Right lobe of liver (tissue), 6 donors: ENCODE data around the gene TMEM47. TPM values are rescaled to one million over a fixed set of nuclear protein-coding genes. Genes with fewer than 3 reads are reported as not detected.

Experiments
- ATAC-seq, 4 donors: fragments of 200-7000 bp; cut with Tn5 transposase; one replicate each; pipeline ENCODE4 v1.9.1; 2020; ENCODE audit warnings: mild to moderate bottlenecking in 4 of 4, moderate library complexity in 4 of 4
- DNase-seq, 3 donors: peaks; one replicate each; pipeline ENCODE4 v3.0.0-alpha.2; 2020
- H3K27ac ChIP-seq, 3 donors: fragments of 200-600 bp; one replicate each; pipeline ENCODE4 v1.8.0; 2022
- H3K27me3 ChIP-seq, 2 donors: fragments of 200-600 bp; one replicate each; pipeline ENCODE4 v1.8.0; 2022
- H3K36me3 ChIP-seq, 4 donors: fragments of 200-600 bp; sonication (generic) in 1 of 4; one replicate each; pipeline versions ENCODE4 v1.5.1 to v1.8.0; 2017 to 2022; ENCODE audit warnings: control low read depth in 1 of 4
- H3K4me1 ChIP-seq, 4 donors: fragments of 200-600 bp; sonication (generic) in 1 of 4; one replicate each; pipeline versions ENCODE4 v1.5.1 to v1.8.0; 2017 to 2022; ENCODE audit warnings: control low read depth in 1 of 4
- H3K4me3 ChIP-seq, 3 donors: fragments of 200-600 bp; one replicate each; pipeline ENCODE4 v1.8.0; 2022
- H3K9me3 ChIP-seq, 4 donors: fragments of 200-600 bp; sonication (generic) in 1 of 4; one replicate each; pipeline versions ENCODE4 v1.5.1 to v1.8.0; 2017 to 2022; ENCODE audit warnings: control low read depth in 1 of 4
- CTCF ChIP-seq, 4 donors: fragments of 200-600 bp in 3 of 4; fragments of 450-650 bp in 1 of 4; IDR thresholded peaks; one replicate each; pipeline versions ENCODE4 v1.5.1 to v1.8.0; 2016 to 2022; ENCODE audit warnings: antibody characterized with exemption in 4 of 4, mild to moderate bottlenecking in 2 of 4
- POLR2A ChIP-seq: fragments of 450-650 bp; IDR thresholded peaks from one replicate; pipeline ENCODE4 v1.6.1; 2017; ENCODE audit warnings: antibody characterized with exemption, mild to moderate bottlenecking
- WGBS: methylation state at CpG from one replicate; pipeline ENCODE4 v1.1.6; 2018; ENCODE audit warnings: low coverage, low lambda C conversion rate; ENCODE audit not compliant: insufficient coverage; ENCODE audit errors: missing lambda C conversion rate; 5-methylcytosine and 5-hydroxymethylcytosine counted together
- intact Hi-C, 2 donors: fragments of 100-400 bp; cut with DNase I; formaldehyde crosslinking; loops; one replicate each; pipeline versions ENCODE4 v1.11.2 to v1.14.1; 2022
- total RNA-seq, 6 experiments: library from RNA; depleted of rRNA in 2 of 6; stranded (reverse); fragments of >200 nt in 2 of 6; fragmentation: NEBNext Ultra II Directional in 3 of 6; extraction: Animal tissue kit (Norgen Biotek cat#: 25700) in 3 of 6; gene quantifications; one replicate each; pipeline versions ENCODE4 v1.1.0 to v1.2.4, GENCODE V29; 2016 to 2023
- donor health status: DM: no; HTN: yes; CAD: no.
- donor health status: DM: no; HTN: no; CAD: no.
- donor health status: DM: no; HTN: no; CAD: no.
- donor health status: DM: no; HTN: yes; CAD: no.
- donor health status: DM: no; HTN: yes; CAD: no.

TMEM47 gene
- total RNA-seq, 6 experiments from 2014 or later: 7.7 to 25.4 (median 13.4) TPM

DNA sequence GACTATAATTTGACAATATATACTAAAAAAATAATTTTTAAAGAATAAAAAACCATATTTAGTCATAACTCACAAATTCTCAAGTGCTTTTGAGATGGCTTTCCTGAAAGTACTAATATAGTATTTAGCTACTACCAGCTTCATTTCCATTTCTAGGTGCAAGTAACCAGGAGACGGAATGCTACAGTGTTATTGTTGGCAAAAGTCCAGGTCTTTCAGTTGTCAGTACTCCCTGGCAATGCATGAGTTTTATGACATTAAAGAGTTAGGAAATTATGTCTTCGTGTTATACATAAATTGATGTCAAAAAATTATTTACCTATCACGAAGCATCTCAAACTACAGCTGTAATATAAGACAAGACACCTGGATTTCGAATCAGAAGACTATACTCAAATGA is 45.0 kb downstream of the TMEM47 start:
- Histone ChIP-seq H3K27ac (no peak overlapping the region), H3K36me3 (no peaks in the 10 kb centered on the region), H3K4me3 (no peak overlapping the region), H3K4me1 (no peaks in the 10 kb centered on the region), H3K27me3 (no peaks in the 10 kb centered on the region), H3K9me3 (no peaks in the 10 kb centered on the region)
- intact Hi-C loops: no loop called here
- no peak for ATAC-seq
- DNase-seq: no peak
- TF ChIP-seq CTCF (IDR thresholded peaks at IDR 0.05) (no peak), POLR2A (no peak)
- 46% methylated on average over 4 of the region's 4 CpGs for WGBS

DNA sequence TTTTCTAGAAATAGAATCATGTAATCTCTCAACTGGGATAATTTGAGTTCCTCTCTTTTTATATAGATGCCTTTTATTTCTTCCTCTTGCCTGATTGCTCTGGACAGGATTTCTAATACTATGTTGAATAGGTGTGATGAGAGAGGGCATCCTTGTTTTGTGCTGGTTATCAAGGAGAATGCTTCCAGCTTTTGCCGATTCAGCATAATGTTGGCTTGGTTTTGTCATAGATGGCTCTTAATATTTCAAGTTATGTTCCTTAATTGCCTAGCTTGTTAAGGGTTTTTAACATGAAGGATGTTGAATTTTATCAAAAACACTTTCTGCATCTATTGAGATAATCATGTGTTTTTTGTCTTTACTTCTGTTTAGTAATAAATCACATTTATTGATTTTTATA is 58.7 kb downstream of the TMEM47 start:
- intact Hi-C loops: no loop called here
- no peak overlapping the region for H3K27ac ChIP-seq
- H3K27me3 ChIP-seq: no peaks in the 10 kb centered on the region
- no peak for DNase-seq
- no peak overlapping the region for H3K4me3 ChIP-seq
- H3K4me1 ChIP-seq: no peaks in the 10 kb centered on the region
- WGBS: 50% methylated on average over 1 of the region's 1 CpG
- no peaks in the 10 kb centered on the region for H3K9me3 ChIP-seq
- TF ChIP-seq POLR2A (no peak), CTCF (IDR thresholded peaks at IDR 0.05) (no peak)
- H3K36me3 ChIP-seq: no peaks in the 10 kb centered on the region
- no peak for ATAC-seq

- H3K4me1 ChIP-seq: no peaks in the 10 kb centered on the region
- TF ChIP-seq CTCF (IDR thresholded peaks at IDR 0.05) (no peak), POLR2A (no peak)
Observed at GRCh38 chrX:34586936-34587335, 70.1 kb downstream of the TMEM47 start.

DNA sequence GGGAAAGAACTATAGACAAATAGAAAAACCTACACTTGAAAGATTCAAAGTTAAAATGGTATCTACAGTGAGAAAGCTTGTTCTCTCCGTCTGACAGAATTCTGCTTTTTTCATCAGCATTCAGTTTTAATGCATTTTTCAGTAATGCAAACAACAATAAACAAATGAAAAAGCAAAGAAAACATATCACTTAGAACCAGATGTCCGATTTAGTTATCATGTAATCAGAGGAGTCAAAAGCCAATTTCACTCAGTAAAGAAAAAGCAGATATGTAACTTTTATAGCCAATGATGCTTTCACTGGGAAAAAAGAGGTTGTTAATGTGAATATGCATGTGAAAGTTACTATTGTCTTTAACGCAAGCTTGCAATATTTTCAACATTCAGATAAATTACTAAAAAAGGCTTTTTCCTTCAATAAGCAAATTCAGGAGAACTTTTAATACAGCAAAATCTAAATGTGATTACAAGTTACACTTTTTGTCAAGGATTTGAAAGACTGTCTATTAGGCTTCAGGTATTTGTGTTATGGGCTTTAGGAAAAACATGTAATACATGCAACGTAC is 70.7 kb downstream of the TMEM47 start:
- TF ChIP-seq CTCF (IDR thresholded peaks at IDR 0.05) (no peak), POLR2A (no peak)
- no peak for DNase-seq
- Histone ChIP-seq H3K27ac (no peak overlapping the region), H3K9me3 (no peaks in the 10 kb centered on the region), H3K27me3 (peaks cover 0 to 4% of the 10 kb centered on the region in 2 donors), H3K4me3 (no peak overlapping the region), H3K36me3 (no peaks in the 10 kb centered on the region), H3K4me1 (no peaks in the 10 kb centered on the region)
- intact Hi-C loops: no loop called here
- WGBS: 31% methylated on average over 4 of the region's 4 CpGs
- no peak for ATAC-seq

More at GRCh38 chrX:34586936-34587335, 70.1 kb downstream of the TMEM47 start:
- Histone ChIP-seq H3K27me3 (peaks cover 0 to 4% of the 10 kb centered on the region in 2 donors), H3K4me3 (no peak overlapping the region), H3K9me3 (no peaks in the 10 kb centered on the region), H3K27ac (no peak overlapping the region), H3K36me3 (no peaks in the 10 kb centered on the region)
- WGBS: 45% methylated on average over 3 of the region's 3 CpGs
- ATAC-seq (no peak), DNase-seq (no peak)
- intact Hi-C loops: no loop called here

GRCh38 chrX:34585561-34585960 is 71.5 kb downstream of the TMEM47 start:
- no peak for TF ChIP-seq POLR2A
- DNase-seq: no peak
- Histone ChIP-seq H3K36me3 (no peaks in the 10 kb centered on the region), H3K4me3 (no peak overlapping the region), H3K4me1 (no peaks in the 10 kb centered on the region), H3K9me3 (no peaks in the 10 kb centered on the region), H3K27me3 (peaks cover 0 to 4% of the 10 kb centered on the region in 2 donors), H3K27ac (no peak overlapping the region)
- WGBS: 53% methylated on average over 5 of the region's 5 CpGs
- intact Hi-C loops: no loop called here
- ATAC-seq: no peak
